ENCODE results near the gene PAGR1.
"Not testable (repeated sequence)": the region's sequence is repeated elsewhere in the genome, so short reads cannot be mapped to it uniquely, and the experiment has no call there.

Gene PAGR1

DNA sequence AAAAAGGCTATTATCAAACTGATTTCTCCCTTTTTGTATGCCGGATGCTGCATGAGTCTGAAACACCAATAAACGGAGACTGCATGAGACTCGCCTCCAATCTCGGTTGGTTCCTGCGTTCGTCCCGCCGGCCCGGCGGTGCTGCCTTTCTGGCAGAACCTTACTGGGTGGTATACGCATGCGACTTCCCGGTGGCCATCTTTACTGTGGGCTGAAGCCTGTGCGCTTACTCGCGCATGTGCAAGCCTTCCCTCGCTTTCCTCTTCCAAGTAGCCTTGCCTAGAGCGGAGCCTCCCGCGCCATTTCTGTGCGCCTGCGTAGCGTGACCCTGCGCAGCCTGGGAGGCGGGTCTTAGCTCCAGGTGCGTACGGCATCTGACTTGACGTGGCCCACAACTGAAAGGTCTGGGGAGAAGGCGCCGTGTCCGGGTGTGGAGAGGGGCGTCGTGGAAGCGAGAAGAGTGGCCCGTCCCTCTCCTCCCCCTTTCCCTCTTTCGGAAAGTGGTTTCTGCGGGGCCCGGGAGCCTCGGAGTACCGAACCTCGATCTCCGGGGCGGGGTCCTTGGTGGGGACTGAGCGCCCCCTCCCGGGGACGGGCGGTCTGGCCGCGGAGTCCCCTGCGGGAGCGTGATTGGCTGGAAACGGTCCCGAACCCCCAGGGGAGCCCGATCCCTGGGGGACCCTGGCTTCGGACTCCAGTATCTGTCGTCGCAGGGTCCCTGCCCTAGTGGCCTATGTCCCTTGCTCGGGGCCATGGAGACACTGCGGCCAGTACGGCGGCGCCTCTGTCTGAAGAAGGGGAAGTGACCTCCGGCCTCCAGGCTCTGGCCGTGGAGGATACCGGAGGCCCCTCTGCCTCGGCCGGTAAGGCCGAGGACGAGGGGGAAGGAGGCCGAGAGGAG lies at the start of gene PAGR1:
Gene PAGR1, plus strand, starts transcription at position 360 of the 901 bp plus-strand sequence. Its CDS starts 374 bp downstream, at position 734.
- peak; percentile 98 to 99 for DNase-seq (ENCODE audit: low spot score in 2 of 2)
- Mint-ChIP-seq H3K36me3 (peaks cover 15% of the 10 kb centered on the region), H3K4me3 (peak within 1 kb of the TSS; percentile 97), H3K27me3 (peaks cover 3% of the 10 kb centered on the region), H3K9me3 (no peaks in the 10 kb centered on the region), H3K4me1 (peaks cover 50% of the 10 kb centered on the region), H3K27ac (peak within 1 kb of the TSS; percentile 96)
- ATAC-seq (ENCODE audit: low read depth) = peak; percentile 77

DNA sequence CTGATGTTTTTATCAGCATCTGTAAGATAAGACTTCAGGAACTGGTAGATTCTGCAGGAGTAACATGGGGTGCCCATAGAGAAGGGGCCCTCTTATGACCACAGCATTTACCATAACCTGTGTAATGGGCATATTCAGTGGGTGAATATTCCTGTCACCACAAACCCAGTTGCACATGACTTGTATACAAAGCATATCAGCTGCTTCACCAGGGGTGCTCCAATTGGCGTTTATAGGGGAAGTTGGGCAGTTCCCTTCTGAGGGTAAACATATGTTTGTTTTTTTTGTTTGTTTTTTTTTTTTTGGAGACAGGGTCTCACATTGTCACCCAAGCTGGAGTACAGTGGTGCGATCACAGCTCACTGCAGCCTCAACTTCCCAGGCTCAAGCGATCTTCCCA lies 49.4 kb upstream of the PAGR1 start:
- Mint-ChIP-seq H3K27me3 (no peaks in the 10 kb centered on the region), H3K27ac (no peak overlapping the region), H3K36me3 (no peaks in the 10 kb centered on the region), H3K4me3 (no peak overlapping the region), H3K4me1 (peaks cover 5% of the 10 kb centered on the region), H3K9me3 (no peaks in the 10 kb centered on the region)
- ATAC-seq (ENCODE audit: low read depth) = no peak
- DNase-seq (ENCODE audit: low spot score in 2 of 2) = no peak

DNA sequence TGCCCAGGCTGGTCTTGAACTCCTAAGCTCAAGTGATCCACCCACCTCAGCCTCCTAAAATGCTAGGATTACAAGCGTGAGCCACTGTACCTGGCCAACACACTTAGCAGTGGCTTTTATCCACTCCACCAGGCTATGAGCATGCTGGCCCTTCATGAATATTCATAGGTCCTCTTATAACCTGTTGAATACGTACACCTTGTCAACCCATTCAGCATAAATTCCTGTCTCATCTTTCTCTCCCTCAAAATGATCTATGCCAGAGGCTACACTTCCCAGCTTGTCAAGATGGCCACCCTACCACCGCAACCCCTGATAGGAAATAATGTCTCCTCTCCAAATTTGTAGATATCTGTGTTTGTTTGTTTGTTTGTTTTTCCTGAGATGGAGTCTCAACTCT lies 48.9 kb upstream of the PAGR1 start:
- H3K27ac Mint-ChIP-seq = no peak overlapping the region
- no peak for DNase-seq (ENCODE audit: low spot score in 2 of 2)
- no peaks in the 10 kb centered on the region for H3K9me3 Mint-ChIP-seq
- H3K27me3 Mint-ChIP-seq = no peaks in the 10 kb centered on the region
- no peak for ATAC-seq (ENCODE audit: low read depth)
- no peak overlapping the region for H3K4me3 Mint-ChIP-seq
- peaks cover 5% of the 10 kb centered on the region for H3K4me1 Mint-ChIP-seq
- no peaks in the 10 kb centered on the region for H3K36me3 Mint-ChIP-seq

DNA sequence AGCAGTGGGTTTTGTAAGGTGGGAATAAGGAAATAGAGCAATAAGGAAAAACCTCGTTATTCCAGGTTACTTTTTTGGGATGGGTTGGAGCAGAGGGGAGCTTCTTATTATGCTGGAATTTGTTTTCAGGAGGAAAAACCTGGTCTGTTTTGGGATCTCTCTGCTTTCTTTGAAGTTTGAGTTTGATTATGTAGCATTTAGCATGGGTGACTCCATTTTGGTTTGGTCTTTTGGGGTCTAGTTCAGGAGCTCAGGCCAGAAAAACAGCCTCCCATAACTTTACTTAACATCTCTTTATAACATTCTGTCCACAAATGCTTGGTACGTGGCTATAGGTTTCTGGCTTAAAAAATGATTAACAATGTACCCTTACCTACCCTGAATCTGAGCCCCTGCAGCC lies 46.4 kb upstream of the PAGR1 start:
- Mint-ChIP-seq H3K9me3 (no peaks in the 10 kb centered on the region), H3K27me3 (peaks cover 3% of the 10 kb centered on the region), H3K27ac (no peak overlapping the region), H3K4me1 (peaks cover 8% of the 10 kb centered on the region), H3K4me3 (no peak overlapping the region), H3K36me3 (no peaks in the 10 kb centered on the region)
- DNase-seq (ENCODE audit: low spot score in 2 of 2) (no peak), ATAC-seq (ENCODE audit: low read depth) (no peak)

DNA sequence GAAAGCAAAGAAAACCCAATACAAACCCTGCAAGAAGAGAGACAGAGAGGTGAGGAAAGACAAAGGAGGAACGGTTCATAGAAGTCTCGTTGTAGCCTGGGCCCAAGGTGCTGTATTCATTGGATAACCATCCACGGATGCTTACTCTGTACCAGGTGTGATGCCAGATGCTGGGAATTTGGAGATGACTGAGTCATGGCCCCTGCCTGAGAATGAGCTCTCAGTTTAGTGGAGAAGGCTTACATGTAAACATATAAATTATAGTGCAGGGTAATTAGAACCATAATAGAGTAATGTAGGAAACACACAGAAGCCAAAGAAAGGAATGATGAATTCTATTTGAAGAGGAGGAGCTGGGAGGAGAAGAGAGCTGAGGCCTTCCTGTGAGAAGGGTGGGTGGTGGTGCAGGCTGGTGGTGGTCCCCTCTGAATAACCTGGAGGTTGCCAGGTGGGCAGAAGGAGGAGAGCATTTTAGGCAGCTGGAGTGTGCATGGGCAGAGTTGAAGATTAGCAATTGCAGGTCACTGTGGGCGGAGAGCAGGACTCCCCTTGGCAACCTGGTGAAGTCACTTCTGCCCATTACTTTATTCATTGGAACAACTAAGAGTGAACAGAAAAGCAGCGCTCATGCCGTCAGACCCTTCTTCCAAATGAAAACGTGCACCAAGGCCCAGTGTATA lies 45.6 kb upstream of the PAGR1 start:
- Mint-ChIP-seq H3K4me1 (peaks cover 6% of the 10 kb centered on the region), H3K27ac (no peak overlapping the region), H3K36me3 (no peaks in the 10 kb centered on the region), H3K4me3 (no peak overlapping the region), H3K9me3 (no peaks in the 10 kb centered on the region), H3K27me3 (peaks cover 3% of the 10 kb centered on the region)
- no peak for ATAC-seq (ENCODE audit: low read depth)
- DNase-seq (ENCODE audit: low spot score in 2 of 2) = no peak

DNA sequence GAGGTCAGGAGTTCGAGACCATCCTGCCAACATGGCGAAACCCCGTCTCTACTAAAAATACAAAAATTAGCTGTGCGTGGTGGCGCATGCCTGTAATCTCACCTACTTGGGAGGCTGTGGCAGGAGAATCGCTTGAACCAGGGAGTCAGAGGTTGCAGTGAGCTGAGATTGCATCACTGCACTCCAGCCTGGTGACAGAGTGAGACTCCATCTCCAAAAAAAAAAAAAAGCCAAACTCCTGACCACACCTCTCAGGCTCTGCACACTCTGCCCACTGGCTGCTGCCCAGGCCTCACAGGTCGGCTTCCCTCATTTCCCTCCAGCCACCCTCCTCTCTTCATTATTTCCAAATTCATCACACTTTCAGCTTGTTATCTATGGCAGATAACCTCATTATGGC lies 43.6 kb upstream of the PAGR1 start:
- not testable (repeated sequence) for H3K27ac Mint-ChIP-seq; ATAC-seq (ENCODE audit: low read depth); H3K9me3 Mint-ChIP-seq; DNase-seq (ENCODE audit: low spot score in 2 of 2); H3K4me3 Mint-ChIP-seq; H3K4me1 Mint-ChIP-seq; H3K36me3 Mint-ChIP-seq; H3K27me3 Mint-ChIP-seq

DNA sequence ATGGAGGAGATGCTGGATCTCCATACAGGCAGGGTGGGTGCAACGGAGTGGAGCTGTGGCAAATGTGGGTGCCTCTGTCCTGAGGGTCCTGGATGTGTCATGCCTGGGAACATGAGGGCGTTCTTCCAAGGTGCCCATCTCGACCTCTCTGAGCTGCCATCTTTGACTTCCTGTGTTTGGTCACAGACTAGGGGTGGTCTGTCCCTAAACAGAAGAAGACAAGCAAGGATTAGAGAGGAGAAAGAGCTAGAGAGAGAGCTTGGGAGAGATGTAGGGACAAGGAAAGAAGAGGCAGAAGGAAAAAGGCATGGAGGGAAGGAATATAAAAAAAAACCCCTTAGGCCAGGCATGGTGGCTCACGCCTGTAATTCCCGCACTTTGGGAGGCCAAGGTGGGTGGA lies 41.2 kb upstream of the PAGR1 start:
- Mint-ChIP-seq H3K4me3 (no peak overlapping the region), H3K4me1 (peaks cover 4% of the 10 kb centered on the region), H3K9me3 (no peaks in the 10 kb centered on the region), H3K27me3 (peaks cover 3% of the 10 kb centered on the region), H3K27ac (no peak overlapping the region), H3K36me3 (no peaks in the 10 kb centered on the region)
- no peak for DNase-seq (ENCODE audit: low spot score in 2 of 2)
- no peak for ATAC-seq (ENCODE audit: low read depth)

DNA sequence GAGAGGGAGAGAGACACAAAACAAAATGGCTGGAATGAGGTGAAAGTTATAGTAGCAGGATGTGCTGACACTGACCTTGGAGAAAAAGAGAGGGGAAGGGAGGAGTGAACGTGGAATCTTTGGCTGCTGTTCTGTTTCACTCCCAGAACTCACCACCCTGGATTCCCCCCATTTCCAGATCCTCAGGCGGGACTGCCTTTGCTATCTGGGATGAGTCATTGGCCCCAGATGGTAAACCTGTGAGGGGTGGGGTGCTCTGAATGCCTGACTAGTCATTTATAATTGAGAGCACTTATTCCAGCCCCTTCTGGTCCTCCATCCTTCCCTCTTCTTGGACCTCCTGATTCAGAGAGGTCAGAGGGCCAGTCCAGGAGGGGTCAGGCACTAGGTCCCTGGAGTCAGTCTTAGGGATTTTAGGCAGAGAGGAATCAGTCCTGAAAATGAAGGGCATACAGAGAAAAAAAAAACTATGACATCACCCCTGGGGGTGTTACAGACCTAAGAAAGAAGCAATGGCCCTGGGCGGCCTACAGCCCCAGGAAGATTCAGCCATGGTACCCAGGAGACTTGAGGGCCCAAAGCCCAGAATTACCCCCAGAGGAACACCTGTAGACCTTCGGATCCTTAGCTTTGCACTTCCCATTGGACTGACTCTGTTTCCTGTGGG lies 40.1 kb upstream of the PAGR1 start:
- peaks cover 3% of the 10 kb centered on the region for H3K27me3 Mint-ChIP-seq
- H3K9me3 Mint-ChIP-seq = no peaks in the 10 kb centered on the region
- no peaks in the 10 kb centered on the region for H3K36me3 Mint-ChIP-seq
- no peak overlapping the region for H3K27ac Mint-ChIP-seq
- no peak for DNase-seq (ENCODE audit: low spot score in 2 of 2)
- H3K4me3 Mint-ChIP-seq = no peak overlapping the region
- no peak for ATAC-seq (ENCODE audit: low read depth)
- peaks cover 4% of the 10 kb centered on the region for H3K4me1 Mint-ChIP-seq

DNA sequence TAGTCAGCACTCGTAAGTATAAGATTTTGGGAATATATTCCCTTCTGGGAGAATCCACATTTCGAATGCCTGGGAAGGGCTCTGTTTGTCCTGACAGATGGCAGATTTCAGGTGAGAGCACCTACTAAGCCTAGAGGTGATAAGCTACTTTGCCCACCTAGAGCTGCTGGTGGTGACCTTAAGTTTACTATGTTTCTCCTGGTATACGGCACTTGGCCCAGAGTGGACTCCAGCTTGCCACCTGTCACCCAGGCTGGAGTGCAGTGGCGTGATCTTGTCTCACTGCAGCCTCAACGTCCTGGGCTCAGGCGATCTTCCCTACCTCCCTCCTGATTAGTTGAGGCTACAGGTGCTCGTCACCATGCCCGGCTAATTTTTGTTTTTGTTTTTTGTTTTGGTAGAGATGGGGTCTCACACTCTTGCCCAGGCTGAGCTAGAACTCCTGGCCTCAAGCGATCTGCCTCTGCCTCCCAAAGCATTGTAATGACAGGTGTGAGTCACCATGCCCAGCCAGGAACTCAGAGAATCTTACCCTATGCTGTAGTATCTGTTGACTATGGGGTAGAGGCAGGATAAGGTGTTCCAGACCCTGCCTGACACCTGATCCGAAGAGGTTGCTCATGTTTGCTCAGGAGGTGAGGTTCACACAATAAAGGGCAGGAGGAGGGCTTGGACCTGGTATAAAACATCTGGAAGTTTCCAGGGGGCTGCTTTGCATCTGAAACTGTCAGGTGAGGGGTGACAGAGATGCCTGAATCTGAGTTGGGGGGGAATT lies 38.2 kb upstream of the PAGR1 start, which contains the start of gene ZG16:
Gene ZG16, plus strand, starts transcription at position 681 of the 775 bp plus-strand sequence. CDS start 1,011 bp downstream, outside the sequence.
- H3K4me1 Mint-ChIP-seq = peaks cover 4% of the 10 kb centered on the region
- DNase-seq (ENCODE audit: low spot score in 2 of 2) (no peak), ATAC-seq (ENCODE audit: low read depth) (no peak)
- no peak within 1 kb of the TSS for H3K4me3 Mint-ChIP-seq
- no peaks in the 10 kb centered on the region for H3K9me3 Mint-ChIP-seq
- H3K27me3 Mint-ChIP-seq = peaks cover 3% of the 10 kb centered on the region
- no peaks in the 10 kb centered on the region for H3K36me3 Mint-ChIP-seq
- no peak within 1 kb of the TSS for H3K27ac Mint-ChIP-seq

DNA sequence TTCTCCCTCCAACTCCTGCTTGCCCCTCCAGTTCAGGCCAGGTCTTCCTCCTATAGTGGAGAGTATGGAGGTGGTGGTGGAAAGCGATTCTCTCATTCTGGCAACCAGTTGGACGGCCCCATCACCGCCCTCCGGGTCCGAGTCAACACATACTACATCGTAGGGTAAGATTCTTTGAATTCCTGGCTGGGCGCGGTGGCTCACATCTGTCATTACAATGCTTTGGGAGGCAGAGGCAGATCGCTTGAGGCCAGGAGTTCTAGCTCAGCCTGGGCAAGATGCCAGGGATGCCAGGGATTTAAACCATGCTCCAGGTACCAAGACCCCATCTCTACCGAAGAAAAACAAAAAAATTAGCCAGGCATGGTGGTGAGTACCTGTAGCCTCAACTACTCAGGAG lies 36.5 kb upstream of the PAGR1 start:
- no peaks in the 10 kb centered on the region for H3K9me3 Mint-ChIP-seq
- H3K4me3 Mint-ChIP-seq = no peak overlapping the region
- DNase-seq (ENCODE audit: low spot score in 2 of 2) (no peak), ATAC-seq (ENCODE audit: low read depth) (no peak)
- H3K27ac Mint-ChIP-seq = no peak overlapping the region
- no peaks in the 10 kb centered on the region for H3K4me1 Mint-ChIP-seq
- no peaks in the 10 kb centered on the region for H3K36me3 Mint-ChIP-seq
- H3K27me3 Mint-ChIP-seq = no peaks in the 10 kb centered on the region

DNA sequence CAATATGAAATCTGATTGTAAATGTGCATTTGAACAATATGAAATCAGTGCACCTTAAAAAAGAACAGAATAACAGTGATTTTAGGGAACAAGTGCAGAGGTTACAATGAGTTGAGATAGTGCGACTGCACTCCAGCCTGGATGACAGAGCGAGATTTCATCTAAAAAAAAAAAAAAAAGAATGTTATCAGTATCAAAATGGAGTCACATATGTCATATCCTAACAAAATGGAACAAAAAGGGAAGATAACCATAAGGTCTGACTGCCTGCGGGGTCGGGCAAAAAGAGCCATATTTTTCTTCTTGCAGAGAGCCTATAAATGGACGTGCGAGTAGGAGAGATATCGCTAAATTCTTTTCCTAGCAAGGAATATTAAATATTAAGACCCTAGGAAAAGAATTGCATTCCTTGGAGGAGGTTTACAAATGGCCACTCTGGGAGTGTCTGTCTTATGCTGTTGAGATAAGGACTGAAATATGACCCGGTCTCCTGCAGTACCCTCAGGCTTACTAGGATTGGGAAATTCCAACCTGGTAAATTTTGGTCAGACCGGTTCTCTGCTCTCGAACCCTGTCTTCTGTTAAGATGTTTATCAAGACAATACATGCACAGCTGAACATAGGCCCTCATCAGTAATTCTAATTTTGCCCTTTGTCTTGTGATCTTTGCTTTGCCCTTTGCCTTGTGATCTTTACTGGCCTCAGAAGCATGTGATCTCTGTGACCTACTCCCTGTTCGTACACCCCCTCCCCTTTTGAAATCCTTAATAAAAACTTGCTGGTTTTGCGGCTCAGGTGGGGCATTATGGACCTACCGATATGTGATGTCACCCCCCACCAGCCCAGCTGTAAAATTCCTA lies 32.6 kb upstream of the PAGR1 start:
- not testable (repeated sequence) for H3K4me1 Mint-ChIP-seq; H3K9me3 Mint-ChIP-seq; ATAC-seq (ENCODE audit: low read depth); DNase-seq (ENCODE audit: low spot score in 2 of 2); H3K27ac Mint-ChIP-seq; H3K4me3 Mint-ChIP-seq; H3K27me3 Mint-ChIP-seq; H3K36me3 Mint-ChIP-seq

DNA sequence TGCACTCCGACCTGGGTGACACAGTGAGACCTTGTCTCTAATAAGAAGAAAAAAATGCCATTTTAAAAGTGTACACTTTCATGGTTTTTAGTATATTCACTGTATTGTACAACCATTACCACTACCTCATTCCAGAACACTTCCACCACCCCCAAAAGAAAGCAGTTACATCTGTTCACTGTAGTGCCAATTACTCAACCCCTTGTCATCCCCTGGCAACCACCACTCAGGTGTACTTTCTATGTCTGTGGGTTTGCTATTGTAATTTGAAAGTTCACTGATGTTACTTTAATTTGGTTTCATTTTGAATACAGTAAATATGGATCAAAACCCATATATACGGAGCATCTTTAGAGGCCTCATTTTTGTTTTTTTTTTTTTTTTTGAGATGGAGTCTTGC lies 31.8 kb upstream of the PAGR1 start:
- no peaks in the 10 kb centered on the region for H3K9me3 Mint-ChIP-seq
- H3K4me1 Mint-ChIP-seq = peaks cover 9% of the 10 kb centered on the region
- no peak overlapping the region for H3K27ac Mint-ChIP-seq
- no peaks in the 10 kb centered on the region for H3K36me3 Mint-ChIP-seq
- ATAC-seq (ENCODE audit: low read depth) (no peak), DNase-seq (ENCODE audit: low spot score in 2 of 2) (no peak)
- H3K27me3 Mint-ChIP-seq = no peaks in the 10 kb centered on the region
- H3K4me3 Mint-ChIP-seq = no peak overlapping the region
